RWPE2 (cell line): Measurements from ENCODE around the gene SP100.

Experiments
- ATAC-seq: fragments of 200-7000 bp; cut with Tn5 transposase; 3 replicates; pipeline ENCODE4 v1.9.1; 2021; ENCODE audit warnings: low read depth
- DNase-seq: peaks from one replicate; pipeline ENCODE4 v3.0.0-alpha.2; 2020; ENCODE audit warnings: low spot score
- H3K27ac ChIP-seq: fragments of 450-650 bp; 2 replicates; pipeline ENCODE4 v1.5.1; 2017; ENCODE audit warnings: mild to moderate bottlenecking; ENCODE audit not compliant: poor library complexity, severe bottlenecking
- H3K27me3 ChIP-seq: fragments of 250-450 bp; sonication (Bioruptor Pico); 2 replicates; pipeline ENCODE4 v1.5.1; 2021; ENCODE audit warnings: mild to moderate bottlenecking, moderate library complexity; ENCODE audit not compliant: insufficient read depth, poor library complexity, severe bottlenecking
- H3K36me3 ChIP-seq: fragments of 250-450 bp; sonication (Bioruptor Pico); 2 replicates; pipeline ENCODE4 v1.5.1; 2020; ENCODE audit warnings: low read depth, mild to moderate bottlenecking, moderate library complexity
- H3K4me1 ChIP-seq: fragments of 250-450 bp; sonication (Bioruptor Pico); 2 replicates; pipeline ENCODE4 v1.5.1; 2021; ENCODE audit warnings: mild to moderate bottlenecking, moderate library complexity; ENCODE audit not compliant: insufficient read depth, poor library complexity, severe bottlenecking
- H3K4me3 ChIP-seq: fragments of 250-450 bp; sonication (Bioruptor Pico); 2 replicates; pipeline ENCODE4 v1.5.1; 2021; ENCODE audit warnings: mild to moderate bottlenecking, moderate library complexity; ENCODE audit not compliant: severe bottlenecking
- H3K9me3 ChIP-seq: fragments of 250-450 bp; sonication (Bioruptor Pico); 2 replicates; pipeline ENCODE4 v1.5.1; 2021; ENCODE audit warnings: mild to moderate bottlenecking, moderate library complexity; ENCODE audit not compliant: severe bottlenecking
- TF ChIP-seq, protein P1 (sequence below): fragments of 450-650 bp; IDR thresholded peaks from one replicate; pipeline ENCODE4 v1.5.1; 2017; ENCODE audit warnings: mild to moderate bottlenecking, moderate library complexity; ENCODE audit not compliant: poor library complexity, severe bottlenecking

SP100 gene

DNA sequence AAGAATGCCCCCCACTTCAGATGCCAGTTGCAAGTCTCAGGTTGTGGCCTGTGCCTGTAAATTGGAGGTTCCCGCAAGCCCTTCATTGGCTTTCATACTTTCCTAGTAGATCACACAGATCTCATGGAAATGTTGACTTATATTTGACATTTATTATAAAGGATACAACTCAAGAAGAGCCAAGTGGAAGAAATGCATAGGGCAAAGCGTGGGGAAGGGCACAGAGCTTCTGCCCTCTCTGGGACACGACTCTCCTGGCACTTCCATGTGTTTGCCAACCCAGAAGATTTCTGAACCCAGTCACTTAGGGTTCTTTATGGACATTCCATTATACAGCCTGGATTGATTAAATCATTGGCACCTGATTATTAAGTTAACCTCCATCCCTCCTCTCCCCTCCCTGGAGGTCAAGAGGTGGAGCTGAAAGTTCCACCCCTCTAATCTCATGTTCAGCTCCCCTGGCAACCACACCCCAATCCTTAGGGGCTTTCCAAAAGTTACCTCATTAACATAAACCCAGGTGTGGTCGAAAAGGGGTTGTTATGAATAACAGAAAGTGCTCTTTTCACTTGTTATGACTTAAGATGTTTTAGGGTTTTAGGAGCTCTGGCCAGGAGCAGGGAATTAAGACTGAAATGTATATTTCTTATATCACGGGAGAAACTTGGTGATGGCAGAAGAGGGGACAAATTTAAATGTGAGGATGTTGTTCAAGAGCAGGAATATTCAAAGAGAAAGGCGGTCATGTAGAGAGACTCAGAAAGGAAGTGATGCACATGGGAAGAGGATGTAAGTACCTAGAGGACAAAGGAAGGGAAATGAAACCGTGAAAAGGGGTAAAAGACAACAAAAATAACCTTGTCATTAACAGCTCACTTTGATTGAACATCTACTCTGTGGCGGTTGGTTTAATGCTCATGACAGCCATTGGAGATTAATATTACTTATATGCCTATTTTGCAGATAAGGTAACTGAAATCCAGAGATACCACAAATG, 31.8 kb downstream of the SP100 start:
- H3K27ac ChIP-seq: no peak overlapping the region
- no peak for DNase-seq
- ATAC-seq: no peak
- no peaks in the 10 kb centered on the region for H3K4me1 ChIP-seq
- peaks cover 45% of the 10 kb centered on the region for H3K36me3 ChIP-seq
- no peak overlapping the region for H3K4me3 ChIP-seq
- H3K9me3 ChIP-seq: no peaks in the 10 kb centered on the region
- TF ChIP-seq, protein P1, sequence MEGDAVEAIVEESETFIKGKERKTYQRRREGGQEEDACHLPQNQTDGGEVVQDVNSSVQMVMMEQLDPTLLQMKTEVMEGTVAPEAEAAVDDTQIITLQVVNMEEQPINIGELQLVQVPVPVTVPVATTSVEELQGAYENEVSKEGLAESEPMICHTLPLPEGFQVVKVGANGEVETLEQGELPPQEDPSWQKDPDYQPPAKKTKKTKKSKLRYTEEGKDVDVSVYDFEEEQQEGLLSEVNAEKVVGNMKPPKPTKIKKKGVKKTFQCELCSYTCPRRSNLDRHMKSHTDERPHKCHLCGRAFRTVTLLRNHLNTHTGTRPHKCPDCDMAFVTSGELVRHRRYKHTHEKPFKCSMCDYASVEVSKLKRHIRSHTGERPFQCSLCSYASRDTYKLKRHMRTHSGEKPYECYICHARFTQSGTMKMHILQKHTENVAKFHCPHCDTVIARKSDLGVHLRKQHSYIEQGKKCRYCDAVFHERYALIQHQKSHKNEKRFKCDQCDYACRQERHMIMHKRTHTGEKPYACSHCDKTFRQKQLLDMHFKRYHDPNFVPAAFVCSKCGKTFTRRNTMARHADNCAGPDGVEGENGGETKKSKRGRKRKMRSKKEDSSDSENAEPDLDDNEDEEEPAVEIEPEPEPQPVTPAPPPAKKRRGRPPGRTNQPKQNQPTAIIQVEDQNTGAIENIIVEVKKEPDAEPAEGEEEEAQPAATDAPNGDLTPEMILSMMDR: no peak
- H3K27me3 ChIP-seq: no peaks in the 10 kb centered on the region

DNA sequence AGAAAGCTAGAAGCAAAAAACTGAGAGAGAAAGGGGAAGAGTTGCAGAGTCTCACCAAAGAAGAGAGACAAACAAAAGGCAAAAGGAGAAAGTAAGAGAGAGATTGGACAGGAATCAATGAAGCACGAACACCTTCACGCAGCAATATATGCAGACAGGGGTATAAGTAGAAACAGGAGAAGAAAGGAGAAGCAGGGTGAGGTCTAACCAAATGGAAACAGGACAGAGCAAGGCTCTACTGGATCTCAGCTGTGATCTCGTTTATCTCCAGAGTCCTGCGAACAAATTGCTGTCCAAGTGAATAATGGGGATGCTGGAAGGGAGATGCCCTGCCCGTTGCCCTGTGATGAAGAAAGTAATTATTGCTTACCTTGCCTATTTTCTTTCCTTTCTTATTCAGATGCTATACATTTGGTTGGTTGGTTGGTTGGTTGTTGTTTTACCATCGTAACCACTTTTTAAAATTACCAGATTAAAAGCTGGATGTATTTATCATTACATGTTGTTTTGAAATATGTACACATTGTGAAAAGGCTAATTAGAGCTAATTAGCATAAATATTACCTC, 34.0 kb downstream of the SP100 start:
- no peaks in the 10 kb centered on the region for H3K9me3 ChIP-seq
- no peak for ATAC-seq

DNA sequence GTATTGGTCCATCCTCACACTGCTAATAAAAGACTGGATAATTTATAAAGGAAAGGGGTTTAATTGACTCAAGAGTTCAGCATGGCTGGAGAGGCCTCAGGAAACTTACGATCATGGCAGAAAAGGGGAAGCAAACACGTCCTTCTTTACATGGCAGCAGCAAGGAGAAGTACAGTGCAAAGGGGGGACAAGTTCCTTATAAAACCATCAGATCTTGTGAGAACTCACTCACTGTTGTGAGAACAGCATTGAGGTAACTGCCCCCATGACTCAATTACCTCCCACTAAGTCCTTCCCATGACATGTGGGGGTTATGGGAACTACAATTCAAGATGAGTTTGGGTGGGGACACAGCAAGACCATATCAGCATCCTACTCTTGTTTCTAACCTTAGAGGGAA, 37.0 kb downstream of the SP100 start:
- ATAC-seq (no peak), DNase-seq (no peak)
- Histone ChIP-seq H3K36me3 (peaks cover 50% of the 10 kb centered on the region), H3K9me3 (no peaks in the 10 kb centered on the region), H3K4me1 (no peaks in the 10 kb centered on the region), H3K27ac (no peak overlapping the region), H3K4me3 (no peak overlapping the region), H3K27me3 (no peaks in the 10 kb centered on the region)
- TF ChIP-seq, protein P1: no peak

More for the DNA sequence above, 34.0 kb downstream of the SP100 start:
- H3K4me3 ChIP-seq: no peak overlapping the region
- H3K36me3 ChIP-seq: peaks cover 53% of the 10 kb centered on the region
- no peak overlapping the region for H3K27ac ChIP-seq
- TF ChIP-seq, protein P1: no peak
- H3K27me3 ChIP-seq: no peaks in the 10 kb centered on the region
- H3K4me1 ChIP-seq: no peaks in the 10 kb centered on the region
- DNase-seq: no peak

DNA sequence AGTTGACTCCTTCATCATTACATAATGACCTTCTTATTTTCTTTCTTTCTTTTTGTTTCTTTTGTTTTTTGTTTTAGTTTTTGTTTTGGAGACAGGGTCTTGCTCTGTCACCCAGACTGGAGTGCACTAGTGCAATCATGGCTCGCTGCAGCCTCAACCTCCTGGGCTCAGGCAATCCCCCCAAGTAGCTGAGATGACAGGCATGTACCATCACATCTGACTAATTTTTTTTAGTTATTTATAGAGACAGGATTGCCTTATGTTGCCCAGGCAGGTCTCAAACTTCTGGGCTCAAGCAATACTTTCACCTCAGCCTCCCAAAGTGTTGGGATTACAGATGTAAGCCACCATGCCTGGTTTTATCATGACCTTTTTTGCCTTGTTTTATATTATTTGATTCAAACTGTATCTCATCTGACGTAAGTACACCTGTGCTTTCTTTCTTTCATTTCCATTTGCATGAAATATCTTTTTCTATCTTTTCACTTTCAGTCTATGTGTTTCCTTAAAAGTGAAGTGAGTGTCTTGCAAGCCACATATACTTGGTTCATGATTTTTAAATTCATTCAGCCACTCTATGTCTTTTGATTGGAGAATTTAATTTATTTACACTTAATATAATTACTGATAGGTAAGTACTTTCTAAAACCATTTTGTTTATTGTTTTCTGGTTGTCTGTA, 39.1 kb downstream of the SP100 start:
- Histone ChIP-seq H3K4me1 (no peaks in the 10 kb centered on the region), H3K4me3 (no peak overlapping the region), H3K27ac (no peak overlapping the region), H3K9me3 (no peaks in the 10 kb centered on the region), H3K27me3 (no peaks in the 10 kb centered on the region), H3K36me3 (peaks cover 43% of the 10 kb centered on the region)
- TF ChIP-seq, protein P1: no peak
- DNase-seq (no peak), ATAC-seq (no peak)
